NCI-H345 (cell line): ENCODE data around the gene DAB2.

Source experiments
- DNase-seq: peaks from one replicate; lab custom pipeline; 2025; lab: John Stamatoyannopoulos, UW

The DAB2 gene

GRCh38 chr5:39381376-39381775 lies 43.4 kb downstream of the DAB2 start:
- no peak for DNase-seq

- no peak for DNase-seq
Measured at GRCh38 chr5:39379693-39380092, 45.1 kb downstream of the DAB2 start.

- no peak for DNase-seq
Measured at GRCh38 chr5:39377613-39378012, 47.2 kb downstream of the DAB2 start.

- DNase-seq, result no peak
Measured at GRCh38 chr5:39376293-39376714, 48.5 kb downstream of the DAB2 start.

- no peak for DNase-seq
Measured at GRCh38 chr5:39373791-39374190, 51.0 kb downstream of the DAB2 start.

GRCh38 chr5:39371367-39371635 lies 53.5 kb downstream of the DAB2 start:
- DNase-seq, result no peak

- no peak for DNase-seq
Measured at GRCh38 chr5:39370555-39371366, 54.0 kb downstream of the DAB2 start.

- no peak for DNase-seq
Measured at GRCh38 chr5:39369123-39369815, 55.5 kb downstream of the DAB2 start.

GRCh38 chr5:39368116-39368515 lies 56.7 kb downstream of the DAB2 start:
- no peak for DNase-seq

GRCh38 chr5:39367711-39368110 lies 57.1 kb downstream of the DAB2 start:
- no peak for DNase-seq

- DNase-seq, result no peak
Measured at GRCh38 chr5:39364367-39364766, 60.4 kb downstream of the DAB2 start, which contains the start of gene C9. C9 (minus strand) TSS chr5:39364495; CDS start chr5:39364464, 31 bp downstream.

GRCh38 chr5:39363217-39363616 lies 61.6 kb downstream of the DAB2 start:
- DNase-seq, result no peak

- no peak for DNase-seq
Measured at GRCh38 chr5:39362646-39363045, 62.1 kb downstream of the DAB2 start.

GRCh38 chr5:39361306-39361705 lies 63.5 kb downstream of the DAB2 start:
- DNase-seq, result no peak

GRCh38 chr5:39360471-39361111 lies 64.2 kb downstream of the DAB2 start:
- no peak for DNase-seq

- no peak for DNase-seq
Measured at GRCh38 chr5:39356263-39356662, 68.5 kb downstream of the DAB2 start.

- no peak for DNase-seq
Measured at GRCh38 chr5:39355324-39355723, 69.5 kb downstream of the DAB2 start.

- DNase-seq, result no peak
Measured at GRCh38 chr5:39353717-39354399, 70.9 kb downstream of the DAB2 start.

- no peak for DNase-seq
Measured at GRCh38 chr5:39352951-39353350, 71.8 kb downstream of the DAB2 start.

GRCh38 chr5:39352170-39352569 lies 72.6 kb downstream of the DAB2 start:
- DNase-seq, result no peak

- DNase-seq, result no peak
Measured at GRCh38 chr5:39349484-39349883, 75.3 kb downstream of the DAB2 start.

- no peak for DNase-seq
Measured at GRCh38 chr5:39342460-39342859, 82.3 kb downstream of the DAB2 start.

GRCh38 chr5:39341896-39342295 lies 82.9 kb downstream of the DAB2 start:
- no peak for DNase-seq
